WTC11 (cell line): ENCODE measurements around the gene PGGT1B.

Experiments used
- CTCF ChIP-seq: fragments of 200-600 bp; IDR thresholded peaks from 2 replicates; pipeline ENCODE4 v1.8.0; 2022; ENCODE audit warnings: antibody characterized with exemption
- USF1 ChIP-seq: sonication (generic); formaldehyde crosslinking; IDR thresholded peaks from 2 replicates; pipeline ENCODE4 v1.8.0; 2022; ENCODE audit warnings: mild to moderate bottlenecking, missing genetic modification reagents

DNA sequence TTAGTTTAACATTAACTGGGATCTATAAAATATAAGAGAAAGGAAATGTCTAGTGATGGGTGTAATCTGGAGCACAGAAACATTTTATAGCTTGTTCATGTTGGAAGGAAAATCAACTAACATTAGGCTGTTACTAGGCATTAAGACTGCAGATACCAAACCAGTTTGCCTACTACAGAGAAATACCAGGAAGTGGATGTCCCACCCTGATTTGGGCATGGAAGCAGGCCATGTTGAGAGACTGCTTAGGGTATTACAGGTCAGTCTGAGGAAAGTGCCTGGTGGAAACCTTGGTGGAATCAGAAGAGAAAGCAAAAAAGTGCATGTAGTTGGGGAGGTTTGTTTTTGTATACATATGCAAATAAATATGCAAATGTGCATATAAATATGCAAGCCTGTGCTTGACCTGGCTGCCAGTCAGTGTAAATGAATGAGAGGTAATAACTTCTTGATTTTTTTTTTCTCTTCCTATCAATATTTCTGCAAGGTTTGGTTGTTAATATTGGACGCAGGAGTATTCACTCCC is 43.4 kb upstream of the PGGT1B start:
- TF ChIP-seq USF1 (CRISPR knock-in tag) = no peak
- no peak for TF ChIP-seq CTCF
